ENCODE data around the gene GRIK3. TPM values are rescaled to one million over a fixed set of nuclear protein-coding genes. Genes with fewer than 3 reads are reported as not detected.

Gene GRIK3
- total and polyA plus RNA-seq, 3 experiments from 2014 or later: not detected

DNA sequence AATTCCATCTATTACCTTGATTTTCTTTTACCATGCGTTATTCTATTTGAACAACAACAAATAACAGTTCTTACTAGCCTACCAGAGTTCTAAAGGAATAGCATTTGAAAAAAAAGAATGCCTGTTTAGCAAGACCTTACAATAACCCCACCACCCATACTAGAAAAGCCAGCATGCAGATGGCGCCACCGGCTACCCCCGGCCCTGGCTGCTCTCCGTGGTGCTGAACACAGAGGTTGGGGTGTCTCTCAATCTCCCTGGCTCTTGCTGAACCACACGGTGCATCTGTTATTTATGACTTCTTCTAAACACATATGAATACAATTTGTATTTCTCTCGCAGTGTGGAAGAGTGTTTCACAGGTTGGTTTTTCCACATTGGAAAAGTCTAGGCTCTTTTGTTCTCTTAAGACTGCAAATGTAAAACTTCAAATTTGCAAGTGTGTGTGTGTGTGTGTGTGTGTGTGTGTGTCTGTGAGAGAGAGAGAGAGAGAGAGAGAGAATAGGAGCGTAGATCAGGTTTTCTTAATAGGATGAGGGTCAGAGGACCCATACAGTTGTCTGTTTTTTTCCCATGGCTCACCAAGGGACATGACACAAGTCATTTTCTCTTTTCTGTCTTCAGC, 13.6 kb downstream of the GRIK3 start:
- H3K4me1 ChIP-seq (ENCODE audit: insufficient read depth, low read length): no peaks in the 10 kb centered on the region
- H3K36me3 ChIP-seq (ENCODE audit: insufficient read depth, low read length): no peaks in the 10 kb centered on the region
- no peaks in the 10 kb centered on the region for H3K9me3 ChIP-seq (ENCODE audit: low read length)
- Mint-ChIP-seq H3K9me3 (peaks cover 0 to 7% (median 0%) of the 10 kb centered on the region in 5 donors), H3K4me3 (no peak overlapping the region), H3K27ac (no peak overlapping the region), H3K36me3 (no peaks in the 10 kb centered on the region), H3K27me3 (peaks cover 14 to 42% of the 10 kb centered on the region in 2 donors), H3K4me1 (no peaks in the 10 kb centered on the region)
- no peaks in the 10 kb centered on the region for H3K27me3 ChIP-seq (ENCODE audit: insufficient read depth, low read length, poor library complexity, severe bottlenecking)
- ChIA-PET POLR2A (no interaction called here), CTCF (no interaction called here)
- DNase-seq: no peak
- H3K27ac ChIP-seq (ENCODE audit: low read depth, low read length): no peak overlapping the region
- H3K4me3 ChIP-seq (ENCODE audit: low read length): no peak overlapping the region

DNA sequence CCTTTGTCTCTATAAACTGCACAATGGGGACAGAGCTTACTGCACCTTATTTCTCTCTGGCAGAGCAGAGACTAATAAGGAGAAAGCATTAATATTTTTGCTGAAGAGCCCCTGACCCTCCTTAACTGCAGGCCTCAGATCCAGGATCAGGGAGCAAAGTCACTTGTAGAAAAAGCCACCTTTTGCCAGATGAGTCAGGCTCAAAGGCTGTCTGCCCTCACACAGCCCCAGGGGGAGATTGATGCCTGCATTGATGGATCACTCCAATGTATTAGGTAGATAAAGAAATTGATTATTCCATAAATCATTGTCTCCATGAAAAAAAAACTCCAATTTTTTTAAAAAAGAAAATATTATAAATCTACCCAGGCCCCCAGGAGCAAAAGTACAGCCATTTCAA, 15.8 kb downstream of the GRIK3 start:
- ChIA-PET POLR2A (no interaction called here), CTCF (interaction anchor here (1.1 kb wide), 1 partner anchor 25 kb away, joined by 4 read pairs; no protein-coding TSS in a partner anchor)
- Histone ChIP-seq H3K27ac (ENCODE audit: low read depth, low read length) (no peak overlapping the region), H3K9me3 (ENCODE audit: low read length) (no peaks in the 10 kb centered on the region), H3K4me3 (ENCODE audit: low read length) (no peak overlapping the region), H3K36me3 (ENCODE audit: insufficient read depth, low read length) (no peaks in the 10 kb centered on the region), H3K4me1 (ENCODE audit: insufficient read depth, low read length) (no peaks in the 10 kb centered on the region), H3K27me3 (ENCODE audit: insufficient read depth, low read length, poor library complexity, severe bottlenecking) (no peaks in the 10 kb centered on the region)
- Mint-ChIP-seq H3K4me1 (no peaks in the 10 kb centered on the region), H3K36me3 (no peaks in the 10 kb centered on the region), H3K27me3 (peaks cover 16 to 42% of the 10 kb centered on the region in 2 donors), H3K27ac (no peak overlapping the region), H3K4me3 (no peak overlapping the region), H3K9me3 (peaks cover 0 to 7% (median 0%) of the 10 kb centered on the region in 5 donors)
- no peak for DNase-seq

DNA sequence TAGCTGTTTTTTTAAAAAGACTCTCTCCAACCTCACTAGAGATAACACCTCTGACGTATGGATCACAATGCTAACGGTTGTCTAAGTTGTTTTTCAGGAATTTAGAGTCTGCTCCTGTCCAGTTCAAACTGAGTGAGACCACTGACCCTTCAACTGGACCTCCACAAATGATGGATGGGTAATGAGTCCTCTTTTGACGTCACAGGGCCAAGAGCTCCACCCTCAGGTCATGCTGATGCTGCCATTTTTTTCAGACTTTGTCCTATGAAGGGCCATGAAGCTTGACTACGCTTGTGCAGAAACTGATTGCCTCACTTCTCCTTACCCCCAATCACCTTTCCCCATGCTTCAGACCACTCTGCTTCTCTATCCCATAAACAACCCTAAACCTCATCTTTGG, 16.6 kb downstream of the GRIK3 start:
- H3K4me1 Mint-ChIP-seq: no peaks in the 10 kb centered on the region
- Histone ChIP-seq H3K9me3 (ENCODE audit: low read length) (no peaks in the 10 kb centered on the region), H3K4me3 (ENCODE audit: low read length) (no peak overlapping the region), H3K27ac (ENCODE audit: low read depth, low read length) (no peak overlapping the region), H3K36me3 (ENCODE audit: insufficient read depth, low read length) (no peaks in the 10 kb centered on the region), H3K27me3 (ENCODE audit: insufficient read depth, low read length, poor library complexity, severe bottlenecking) (no peaks in the 10 kb centered on the region), H3K4me1 (ENCODE audit: insufficient read depth, low read length) (no peaks in the 10 kb centered on the region)
- H3K4me3 Mint-ChIP-seq: no peak overlapping the region
- H3K27ac Mint-ChIP-seq: no peak overlapping the region
- peaks cover 0 to 8% (median 0%) of the 10 kb centered on the region in 5 donors for H3K9me3 Mint-ChIP-seq
- DNase-seq: no peak
- H3K36me3 Mint-ChIP-seq: no peaks in the 10 kb centered on the region
- ChIA-PET CTCF (no interaction called here), POLR2A (no interaction called here)
- peaks cover 12 to 46% of the 10 kb centered on the region in 2 donors for H3K27me3 Mint-ChIP-seq

DNA sequence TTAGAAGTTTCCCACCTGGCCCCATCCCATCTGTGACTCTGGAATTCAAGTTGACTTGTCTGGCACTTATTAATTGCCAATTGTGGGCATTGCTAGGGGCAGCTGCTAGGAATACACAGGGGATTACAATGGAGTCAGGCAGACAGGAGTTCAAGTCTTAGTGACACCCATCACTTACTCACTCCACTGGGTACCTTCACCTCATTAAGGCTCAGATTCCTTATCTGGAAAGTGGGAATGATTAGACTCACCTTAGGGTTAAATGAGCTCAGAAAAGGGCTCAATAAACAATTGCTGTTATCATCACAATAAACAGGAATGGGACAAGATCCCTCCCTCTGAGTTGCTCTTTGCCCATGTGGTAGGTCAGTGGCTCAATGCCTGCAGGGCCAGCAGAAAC, 18.2 kb downstream of the GRIK3 start:
- Mint-ChIP-seq H3K9me3 (peaks cover 0 to 8% (median 0%) of the 10 kb centered on the region in 5 donors), H3K4me3 (no peak overlapping the region), H3K27me3 (peaks cover 12 to 36% of the 10 kb centered on the region in 2 donors), H3K27ac (no peak overlapping the region), H3K4me1 (no peaks in the 10 kb centered on the region), H3K36me3 (no peaks in the 10 kb centered on the region)
- ChIA-PET CTCF (no interaction called here), POLR2A (no interaction called here)
- Histone ChIP-seq H3K36me3 (ENCODE audit: insufficient read depth, low read length) (no peaks in the 10 kb centered on the region), H3K9me3 (ENCODE audit: low read length) (no peaks in the 10 kb centered on the region), H3K27me3 (ENCODE audit: insufficient read depth, low read length, poor library complexity, severe bottlenecking) (no peaks in the 10 kb centered on the region), H3K4me3 (ENCODE audit: low read length) (no peak overlapping the region), H3K27ac (ENCODE audit: low read depth, low read length) (no peak overlapping the region), H3K4me1 (ENCODE audit: insufficient read depth, low read length) (no peaks in the 10 kb centered on the region)
- no peak for DNase-seq

DNA sequence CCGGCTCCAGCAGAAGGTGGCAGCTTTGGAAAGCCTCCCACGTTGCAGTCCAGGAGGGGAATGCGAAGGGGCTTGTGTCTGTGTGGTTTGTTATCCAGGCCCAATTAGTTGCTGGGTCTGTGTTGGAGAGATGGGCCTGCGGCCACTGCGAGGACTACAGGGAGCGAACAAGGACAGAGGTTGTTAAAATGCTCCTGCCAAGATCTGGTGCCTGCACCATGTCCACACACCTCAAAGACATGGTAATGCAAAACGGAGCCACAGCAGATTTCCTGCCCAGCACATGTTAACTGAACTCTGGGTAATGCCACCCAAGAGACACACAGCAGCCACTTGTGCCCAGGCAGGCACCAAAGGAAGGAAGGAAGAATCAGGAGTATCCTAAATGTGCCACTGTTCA, 18.6 kb downstream of the GRIK3 start:
- Histone ChIP-seq H3K27ac (ENCODE audit: low read depth, low read length) (no peak overlapping the region), H3K36me3 (ENCODE audit: insufficient read depth, low read length) (no peaks in the 10 kb centered on the region), H3K4me3 (ENCODE audit: low read length) (no peak overlapping the region), H3K9me3 (ENCODE audit: low read length) (no peaks in the 10 kb centered on the region), H3K4me1 (ENCODE audit: insufficient read depth, low read length) (no peaks in the 10 kb centered on the region), H3K27me3 (ENCODE audit: insufficient read depth, low read length, poor library complexity, severe bottlenecking) (no peaks in the 10 kb centered on the region)
- H3K4me3 Mint-ChIP-seq: no peak overlapping the region
- no peak overlapping the region for H3K27ac Mint-ChIP-seq
- H3K9me3 Mint-ChIP-seq: peaks cover 0 to 8% (median 0%) of the 10 kb centered on the region in 5 donors
- H3K4me1 Mint-ChIP-seq: no peaks in the 10 kb centered on the region
- ChIA-PET POLR2A (no interaction called here), CTCF (no interaction called here)
- H3K27me3 Mint-ChIP-seq: peaks cover 12 to 32% of the 10 kb centered on the region in 2 donors
- no peak for DNase-seq
- no peaks in the 10 kb centered on the region for H3K36me3 Mint-ChIP-seq

DNA sequence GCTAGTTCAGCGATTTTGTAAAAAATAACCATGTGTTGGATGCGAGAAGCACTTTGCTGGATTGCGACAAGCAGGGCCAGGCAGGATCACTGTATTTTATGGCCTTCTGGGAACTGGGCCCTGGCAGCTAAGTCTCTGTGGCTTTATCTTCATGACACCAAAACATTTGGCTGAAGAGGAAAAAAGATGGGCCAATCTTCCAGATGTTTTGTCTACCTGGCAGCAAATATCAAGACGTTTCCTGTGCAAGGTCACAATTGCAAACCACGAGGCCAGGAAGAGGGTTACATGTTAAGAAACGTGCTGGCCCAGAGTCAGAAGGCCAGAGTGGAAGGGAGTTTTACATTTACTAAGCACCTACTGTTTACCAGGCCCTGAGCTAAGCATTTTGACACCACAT, 22.1 kb downstream of the GRIK3 start:
- H3K4me1 Mint-ChIP-seq: no peaks in the 10 kb centered on the region
- peaks cover 11 to 12% of the 10 kb centered on the region in 2 donors for H3K27me3 Mint-ChIP-seq
- DNase-seq: no peak
- H3K27ac Mint-ChIP-seq: no peak overlapping the region
- H3K9me3 ChIP-seq (ENCODE audit: low read length): no peaks in the 10 kb centered on the region
- H3K9me3 Mint-ChIP-seq: peaks cover 0 to 1% (median 0%) of the 10 kb centered on the region in 5 donors
- no peaks in the 10 kb centered on the region for H3K4me1 ChIP-seq (ENCODE audit: insufficient read depth, low read length)
- ChIA-PET CTCF (no interaction called here), POLR2A (no interaction called here)
- H3K36me3 Mint-ChIP-seq: no peaks in the 10 kb centered on the region
- no peaks in the 10 kb centered on the region for H3K36me3 ChIP-seq (ENCODE audit: insufficient read depth, low read length)
- no peaks in the 10 kb centered on the region for H3K27me3 ChIP-seq (ENCODE audit: insufficient read depth, low read length, poor library complexity, severe bottlenecking)
- no peak overlapping the region for H3K4me3 Mint-ChIP-seq
- H3K4me3 ChIP-seq (ENCODE audit: low read length): no peak overlapping the region
- H3K27ac ChIP-seq (ENCODE audit: low read depth, low read length): no peak overlapping the region

DNA sequence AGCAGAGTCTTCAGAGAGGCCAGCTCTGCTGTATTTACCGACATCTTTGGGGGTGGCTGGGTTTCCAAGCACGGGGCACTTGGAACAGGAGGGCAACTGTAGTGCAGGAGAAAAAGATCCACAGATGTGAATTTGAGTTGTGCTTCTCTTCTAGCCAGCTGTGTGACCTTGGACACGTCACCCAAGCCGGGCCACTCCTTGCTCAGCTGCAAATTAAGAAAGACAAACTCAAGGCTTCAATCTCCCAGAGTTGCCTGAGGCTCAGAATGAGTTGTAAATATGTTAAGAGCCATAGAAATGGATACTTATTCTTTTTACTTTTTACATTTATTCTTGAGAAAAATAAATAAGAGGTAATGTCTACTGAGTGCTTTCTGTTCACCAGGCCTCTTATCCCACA, 24.3 kb downstream of the GRIK3 start:
- H3K27me3 Mint-ChIP-seq: peaks cover 6 to 11% of the 10 kb centered on the region in 2 donors
- Histone ChIP-seq H3K36me3 (ENCODE audit: insufficient read depth, low read length) (no peaks in the 10 kb centered on the region), H3K4me3 (ENCODE audit: low read length) (no peak overlapping the region), H3K4me1 (ENCODE audit: insufficient read depth, low read length) (no peaks in the 10 kb centered on the region), H3K27ac (ENCODE audit: low read depth, low read length) (no peak overlapping the region), H3K9me3 (ENCODE audit: low read length) (no peaks in the 10 kb centered on the region), H3K27me3 (ENCODE audit: insufficient read depth, low read length, poor library complexity, severe bottlenecking) (no peaks in the 10 kb centered on the region)
- DNase-seq: no peak
- CTCF ChIA-PET: no interaction called here
- POLR2A ChIA-PET: no interaction called here
- no peak overlapping the region for H3K27ac Mint-ChIP-seq
- H3K36me3 Mint-ChIP-seq: no peaks in the 10 kb centered on the region
- peaks cover 0 to 1% (median 0%) of the 10 kb centered on the region in 5 donors for H3K9me3 Mint-ChIP-seq
- no peaks in the 10 kb centered on the region for H3K4me1 Mint-ChIP-seq
- no peak overlapping the region for H3K4me3 Mint-ChIP-seq

DNA sequence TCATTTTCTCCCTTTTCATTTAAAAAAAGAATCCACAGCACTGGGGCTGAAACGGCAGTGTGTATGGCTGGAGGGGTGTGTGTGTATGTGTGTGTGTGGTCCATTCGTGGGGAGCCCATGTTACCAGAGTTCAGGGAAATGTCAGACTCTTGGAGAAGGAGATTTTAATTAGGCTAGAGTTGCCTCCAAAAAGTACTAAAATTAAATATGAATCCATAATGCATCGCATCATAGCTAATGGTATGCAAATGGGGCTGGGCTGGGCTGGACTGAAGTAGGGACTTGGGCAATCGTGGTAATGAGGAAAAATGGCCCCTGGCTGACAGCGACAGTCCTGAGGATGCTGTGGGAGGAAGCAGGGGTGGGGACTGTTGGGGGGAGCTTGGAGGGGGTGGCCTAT, 24.8 kb downstream of the GRIK3 start:
- DNase-seq: no peak
- Mint-ChIP-seq H3K4me1 (no peaks in the 10 kb centered on the region), H3K36me3 (no peaks in the 10 kb centered on the region), H3K27ac (no peak overlapping the region), H3K27me3 (peaks cover 6 to 11% of the 10 kb centered on the region in 2 donors), H3K4me3 (no peak overlapping the region), H3K9me3 (peaks cover 0 to 1% (median 0%) of the 10 kb centered on the region in 5 donors)
- Histone ChIP-seq H3K4me3 (ENCODE audit: low read length) (no peak overlapping the region), H3K36me3 (ENCODE audit: insufficient read depth, low read length) (no peaks in the 10 kb centered on the region), H3K27ac (ENCODE audit: low read depth, low read length) (no peak overlapping the region), H3K4me1 (ENCODE audit: insufficient read depth, low read length) (no peaks in the 10 kb centered on the region), H3K9me3 (ENCODE audit: low read length) (no peaks in the 10 kb centered on the region), H3K27me3 (ENCODE audit: insufficient read depth, low read length, poor library complexity, severe bottlenecking) (no peaks in the 10 kb centered on the region)
- CTCF ChIA-PET: no interaction called here
- POLR2A ChIA-PET: no interaction called here
